Measurements from ENCODE around the gene CMTM2. TPM values are rescaled to one million over a fixed set of nuclear protein-coding genes. Genes with fewer than 3 reads are reported as not detected.
A peak's percentile ranks its signal among the peaks of the same experiment; 100 is the strongest.

CMTM2 gene
- total and polyA plus RNA-seq, 9 of the 15 experiments (the other 6 are each of a cell fraction or from before 2014, with no cell fraction given), result not detected

- no peak for TF ChIP-seq E4F1 (CRISPR knock-in tag; IDR thresholded peaks at IDR 0.05; ENCODE audit: borderline replicate concordance)
- no peak for TF ChIP-seq PKNOX1 (IDR thresholded peaks at IDR 0.05)
- TF ChIP-seq ZNF124 (CRISPR knock-in tag; IDR thresholded peaks at IDR 0.05), result no peak
- TF ChIP-seq ETV1 (tag; conservative IDR thresholded peaks at IDR 0.05; ENCODE audit: low read depth), result no peak
- peak; percentile 84 for TF ChIP-seq GABPA (tag; conservative IDR thresholded peaks at IDR 0.05; ENCODE audit: low read depth)
- TF ChIP-seq ZNF584 (CRISPR knock-in tag; IDR thresholded peaks at IDR 0.05; ENCODE audit: low read depth), result no peak
- TF ChIP-seq ZHX1 (conservative IDR thresholded peaks at IDR 0.05; ENCODE audit: low read length), result no peak
- TF ChIP-seq PTTG1 (tag; IDR thresholded peaks at IDR 0.05; ENCODE audit: low read depth), result no peak
- TF ChIP-seq MBD1 (CRISPR knock-in tag; IDR thresholded peaks at IDR 0.05), result no peak; the same call in 1 of the 2 replicates
- no peak for TF ChIP-seq CREB5 (CRISPR knock-in tag; IDR thresholded peaks at IDR 0.05)
- TF ChIP-seq MLLT1 (IDR thresholded peaks at IDR 0.05), result no peak
- 0 out of 2 replicates have a peak, but pooled peaks have one; percentile 67 for TF ChIP-seq FOXP1 (CRISPR knock-in tag; IDR thresholded peaks at IDR 0.05)
- TF ChIP-seq GTF2F1 (IDR thresholded peaks at IDR 0.05; ENCODE audit: low read depth, low read length), result no peak
- no peak for TF ChIP-seq MIER1 (IDR thresholded peaks at IDR 0.05; ENCODE audit: low read depth)
These were observed 29.8 kb upstream of the CMTM2 start, which contains the start of gene TK2 (continued) for GRCh38 chr16:66549284-66550131.

All from K562 (cell line).